IMR-90 (cell line): ENCODE results near the gene COL6A3. TPM values are rescaled to one million over a fixed set of nuclear protein-coding genes. Genes with fewer than 3 reads are reported as not detected.

Experiments
- ATAC-seq: fragments of 200-7000 bp; cut with Tn5 transposase; 2 replicates; pipeline ENCODE4 v1.9.1; 2020; ENCODE audit warnings: low read depth, mild to moderate bottlenecking, moderate library complexity
- BruUV-seq: library from RNA; stranded (reverse); fragments of 400-500 nt; replicated peaks from 2 replicates; lab custom pipeline; 2021; lab: Mats Ljungman, UMichigan
- CTCF ChIA-PET: fragments of 300-600 bp; formaldehyde crosslinking; extraction: SDS; loops from one replicate; lab custom pipeline; 2021; ENCODE audit warnings: antibody characterized with exemption; lab: Yijun Ruan, JAX
- POLR2A ChIA-PET: fragments of 300-600 bp; sonication (Branson Sonifier 250); formaldehyde crosslinking; loops from one replicate; lab custom pipeline; 2022; ENCODE audit warnings: antibody characterized with exemption; ENCODE audit not compliant: unreplicated experiment; lab: Charles Lee
- DNase-seq: peaks from one replicate; pipeline ENCODE4 v3.0.0; 2013
- H2AFZ ChIP-seq: replicated peaks from 2 replicates; pipeline ENCODE3; 2013; ENCODE audit warnings: low read length, mild to moderate bottlenecking; ENCODE audit not compliant: poor library complexity
- H2AK5ac ChIP-seq: 2 replicates; pipeline ENCODE4 v1.6.1; 2013; ENCODE audit warnings: low read depth, low read length, inconsistent platforms
- H2AK9ac ChIP-seq: replicated peaks from 2 replicates; pipeline ENCODE3; 2013; ENCODE audit warnings: mild to moderate bottlenecking, low read depth, low read length, moderate library complexity; ENCODE audit not compliant: poor library complexity
- H2BK120ac ChIP-seq: 2 replicates; pipeline ENCODE4 v1.6.1; 2013; ENCODE audit warnings: low read depth, low read length, inconsistent platforms
- H2BK15ac ChIP-seq: 3 replicates; pipeline ENCODE4 v1.6.1; 2013; ENCODE audit warnings: low read depth, low read length, inconsistent platforms
- H2BK20ac ChIP-seq: 2 replicates; pipeline ENCODE4 v1.6.1; 2013; ENCODE audit warnings: low read depth, mild to moderate bottlenecking, inconsistent platforms, low read length, moderate library complexity
- H2BK5ac ChIP-seq: 2 replicates; pipeline ENCODE4 v1.6.1; 2013; ENCODE audit warnings: mild to moderate bottlenecking, low read depth, low read length, inconsistent platforms; ENCODE audit not compliant: poor library complexity, severe bottlenecking
- H3K14ac ChIP-seq: replicated peaks from 2 replicates; pipeline ENCODE4 v1.6.1; 2013; ENCODE audit warnings: low read depth, low read length, inconsistent platforms
- H3K18ac ChIP-seq: 2 replicates; pipeline ENCODE4 v1.6.1; 2013; ENCODE audit warnings: low read depth, low read length, control low read depth
- H3K23ac ChIP-seq: 2 replicates; pipeline ENCODE4 v1.6.1; 2013; ENCODE audit warnings: low read depth, low read length, inconsistent platforms
- H3K27ac ChIP-seq: 2 replicates; pipeline ENCODE4 v1.5.1; 2013; ENCODE audit warnings: mild to moderate bottlenecking, control low read depth, low read length; ENCODE audit not compliant: insufficient read depth
- H3K27me3 ChIP-seq: 2 replicates; pipeline ENCODE4 v1.6.1; 2013; ENCODE audit warnings: low read length; ENCODE audit not compliant: control insufficient read depth, insufficient read depth
- H3K36me3 ChIP-seq: 2 replicates; pipeline ENCODE4 v1.6.1; 2013; ENCODE audit warnings: low read length, mixed read lengths; ENCODE audit not compliant: control insufficient read depth, insufficient read depth
- H3K4ac ChIP-seq: 2 replicates; pipeline ENCODE4 v1.6.1; 2013; ENCODE audit warnings: low read depth, low read length, inconsistent platforms
- H3K4me1 ChIP-seq: 2 replicates; pipeline ENCODE4 v1.6.1; 2013; ENCODE audit warnings: low read length, mixed read lengths; ENCODE audit not compliant: control insufficient read depth, insufficient read depth
- H3K4me2 ChIP-seq: 2 replicates; pipeline ENCODE4 v1.6.1; 2013; ENCODE audit warnings: low read depth, mild to moderate bottlenecking, control low read depth, low read length, moderate library complexity
- H3K4me3 ChIP-seq: 2 replicates; pipeline ENCODE4 v1.5.1; 2013; ENCODE audit warnings: low read depth, mild to moderate bottlenecking, control low read depth, low read length, moderate library complexity; ENCODE audit not compliant: insufficient read depth
- H3K56ac ChIP-seq: 2 replicates; pipeline ENCODE4 v1.6.1; 2013; ENCODE audit warnings: low read length, inconsistent platforms; ENCODE audit not compliant: insufficient read depth; ENCODE audit errors: extremely low read depth
- H3K79me1 ChIP-seq, 2 experiments: 2 replicates each; pipeline ENCODE4 v1.6.1; 2013; ENCODE audit warnings: low read length in 2 of 2, inconsistent platforms in 1 of 2, low read depth in 1 of 2
- H3K9ac ChIP-seq: 2 replicates; pipeline ENCODE4 v1.6.1; 2013; ENCODE audit warnings: low read depth, low read length, control low read depth
- H3K9me1 ChIP-seq: 2 replicates; pipeline ENCODE4 v1.6.1; 2013; ENCODE audit warnings: low read length, inconsistent platforms; ENCODE audit not compliant: insufficient read depth
- H3K9me3 ChIP-seq: 2 replicates; pipeline ENCODE4 v1.6.1; 2013; ENCODE audit warnings: low read length; ENCODE audit not compliant: control insufficient read depth, insufficient read depth
- H4K20me1 ChIP-seq: 2 replicates; pipeline ENCODE4 v1.6.1; 2013; ENCODE audit warnings: low read length, inconsistent platforms; ENCODE audit not compliant: insufficient read depth
- H4K5ac ChIP-seq: 2 replicates; pipeline ENCODE4 v1.6.1; 2013; ENCODE audit warnings: mild to moderate bottlenecking, low read depth, low read length, control low read depth
- H4K8ac ChIP-seq, 2 experiments: 2 replicates each; pipeline ENCODE4 v1.6.1; 2013; ENCODE audit warnings: low read depth in 2 of 2, low read length in 2 of 2, control low read depth in 1 of 2, inconsistent platforms in 1 of 2
- H4K91ac ChIP-seq: 2 replicates; pipeline ENCODE4 v1.6.1; 2013; ENCODE audit warnings: low read depth, low read length, inconsistent platforms; ENCODE audit not compliant: insufficient read depth
- BHLHE40 ChIP-seq: fragments of 150-350 bp; IDR thresholded peaks from 2 replicates; pipeline ENCODE4 v1.6.1; 2016; ENCODE audit warnings: mild to moderate bottlenecking, low read depth, low read length
- CEBPB ChIP-seq: IDR thresholded peaks from 2 replicates; pipeline ENCODE4 v1.6.1; 2012; ENCODE audit warnings: low read depth, low read length, improper control_type of control experiment
- CHD1 ChIP-seq: IDR thresholded peaks from 2 replicates; pipeline ENCODE4 v1.6.1; 2012; ENCODE audit warnings: low read depth, low read length, improper control_type of control experiment
- FOS ChIP-seq: fragments of 150-350 bp; IDR thresholded peaks from 2 replicates; pipeline ENCODE4 v1.6.1; 2016; ENCODE audit warnings: low read depth, low read length
- MAFK ChIP-seq: IDR thresholded peaks from 2 replicates; pipeline ENCODE4 v1.6.1; 2012; ENCODE audit warnings: low read depth, low read length, improper control_type of control experiment
- MAZ ChIP-seq: IDR thresholded peaks from 2 replicates; pipeline ENCODE4 v1.6.1; 2012; ENCODE audit warnings: low read depth, mild to moderate bottlenecking, low read length, improper control_type of control experiment, moderate library complexity, borderline replicate concordance
- MXI1 ChIP-seq: IDR thresholded peaks from 2 replicates; pipeline ENCODE4 v1.6.1; 2012; ENCODE audit warnings: low read depth, mild to moderate bottlenecking, low read length, moderate library complexity, borderline replicate concordance
- NFE2L2 ChIP-seq: fragments of 150-350 bp; IDR thresholded peaks from 2 replicates; pipeline ENCODE4 v1.6.1; 2016; ENCODE audit warnings: low read depth, mild to moderate bottlenecking, low read length
- POLR2A ChIP-seq: IDR thresholded peaks from 2 replicates; pipeline ENCODE4 v1.6.1; 2012; ENCODE audit warnings: mild to moderate bottlenecking, low read depth, low read length
- RAD21 ChIP-seq: IDR thresholded peaks from 2 replicates; pipeline ENCODE4 v1.6.1; 2012; ENCODE audit warnings: low read length, improper control_type of control experiment
- RCOR1 ChIP-seq: IDR thresholded peaks from 2 replicates; pipeline ENCODE4 v1.6.1; 2012; ENCODE audit warnings: mild to moderate bottlenecking, low read length, improper control_type of control experiment; ENCODE audit not compliant: insufficient replicate concordance
- RFX5 ChIP-seq: IDR thresholded peaks from 2 replicates; pipeline ENCODE4 v1.8.0; 2012; ENCODE audit warnings: low read depth, mild to moderate bottlenecking, low read length, moderate library complexity
- SMC3 ChIP-seq: fragments of 150-350 bp; IDR thresholded peaks from 2 replicates; pipeline ENCODE4 v1.6.1; 2016; ENCODE audit warnings: low read depth, mild to moderate bottlenecking, antibody characterized with exemption, low read length, moderate library complexity
- WGBS, 2 experiments: methylation state at CpG; one replicate each; pipeline versions ENCODE4 v1.1.5 to v1.1.7; 2013; ENCODE audit warnings: missing lambda C conversion rate in 2 of 2; ENCODE audit not compliant: insufficient read length in 1 of 2; ENCODE audit errors: extremely low coverage in 2 of 2; 5-methylcytosine and 5-hydroxymethylcytosine counted together
- dilution Hi-C: fragments of 300-500 bp; cut with HindIII; formaldehyde crosslinking; loops from one replicate; pipeline ENCODE4 v1.14.3; 2018; ENCODE audit warnings: low sequenced_read_pairs; ENCODE audit not compliant: unreplicated experiment
- in situ Hi-C: fragments of 300-500 bp; cut with MboI; formaldehyde crosslinking; loops from 3 replicates; pipeline ENCODE4 v1.14.3; 2019; ENCODE audit warnings: low sequenced_read_pairs, inconsistent platforms, mixed read lengths
- intact Hi-C: fragments of 100-400 bp; cut with micrococcal nuclease; formaldehyde crosslinking; loops from 2 replicates; pipeline ENCODE4 v1.10.0; 2022
- polyA plus RNA-seq, 3 experiments: library from polyadenylated mRNA; depleted of rRNA; stranded (reverse); fragments of >200 nt; gene quantifications; 2 replicates each; pipeline ENCODE4 v1.2.3, GENCODE V29; 2012; ENCODE audit warnings: low replicate concordance in 1 of 3
- total RNA-seq: library from RNA; depleted of rRNA; stranded (reverse); fragments of >200 nt; gene quantifications from 2 replicates; pipeline ENCODE4 v1.2.3, GENCODE V29; 2012
- TF ChIP-seq, protein P1 (sequence below): fragments of 150-350 bp; IDR thresholded peaks from 2 replicates; pipeline ENCODE4 v1.6.1; 2016; ENCODE audit warnings: low read depth, mild to moderate bottlenecking, low read length, moderate library complexity, borderline replicate concordance
- TF ChIP-seq, protein P2 (sequence below): fragments of 150-350 bp; IDR thresholded peaks from 2 replicates; pipeline ENCODE4 v1.6.1; 2017; ENCODE audit warnings: mild to moderate bottlenecking, antibody characterized with exemption, low read length, low read depth
- TF ChIP-seq, protein P3 (sequence below): conservative IDR thresholded peaks from 2 replicates; pipeline ENCODE4 v1.5.1; 2012; ENCODE audit warnings: mild to moderate bottlenecking, low read depth, low read length, improper control_type of control experiment

COL6A3 gene
- total and polyA plus RNA-seq, 2 of the 4 experiments (the other 2 are of a cell fraction) = 964 to 1,855 TPM

DNA sequence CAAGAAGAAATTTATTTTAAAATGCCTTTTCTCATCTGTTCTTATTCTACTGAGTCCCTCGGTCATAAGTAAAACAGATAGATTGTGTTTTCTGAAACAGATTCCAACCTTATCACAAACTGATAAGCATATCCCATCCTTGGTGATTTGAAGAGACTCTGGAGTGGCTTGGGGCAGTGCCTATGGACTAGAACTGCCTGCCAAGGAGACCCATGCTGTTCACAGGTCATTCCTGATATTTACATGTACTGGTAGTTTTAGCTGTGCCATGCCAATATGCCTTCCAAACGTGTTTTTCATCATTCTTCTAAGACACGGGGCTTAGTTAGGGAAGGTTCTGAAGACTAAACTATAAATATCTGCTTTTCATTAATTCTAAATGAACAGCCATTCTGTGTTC is 11.4 kb upstream of the COL6A3 start:
- CTCF ChIA-PET = no interaction called here

More for the DNA sequence above, 11.4 kb upstream of the COL6A3 start:
- no peak for TF ChIP-seq MXI1
- TF ChIP-seq, protein P1, sequence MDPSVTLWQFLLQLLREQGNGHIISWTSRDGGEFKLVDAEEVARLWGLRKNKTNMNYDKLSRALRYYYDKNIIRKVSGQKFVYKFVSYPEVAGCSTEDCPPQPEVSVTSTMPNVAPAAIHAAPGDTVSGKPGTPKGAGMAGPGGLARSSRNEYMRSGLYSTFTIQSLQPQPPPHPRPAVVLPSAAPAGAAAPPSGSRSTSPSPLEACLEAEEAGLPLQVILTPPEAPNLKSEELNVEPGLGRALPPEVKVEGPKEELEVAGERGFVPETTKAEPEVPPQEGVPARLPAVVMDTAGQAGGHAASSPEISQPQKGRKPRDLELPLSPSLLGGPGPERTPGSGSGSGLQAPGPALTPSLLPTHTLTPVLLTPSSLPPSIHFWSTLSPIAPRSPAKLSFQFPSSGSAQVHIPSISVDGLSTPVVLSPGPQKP = no peak
- no peak for TF ChIP-seq RCOR1
- TF ChIP-seq NFE2L2 = no peak
- TF ChIP-seq MAZ = no peak
- TF ChIP-seq CEBPB = no peak
- TF ChIP-seq POLR2A = no peak
- TF ChIP-seq, protein P2, sequence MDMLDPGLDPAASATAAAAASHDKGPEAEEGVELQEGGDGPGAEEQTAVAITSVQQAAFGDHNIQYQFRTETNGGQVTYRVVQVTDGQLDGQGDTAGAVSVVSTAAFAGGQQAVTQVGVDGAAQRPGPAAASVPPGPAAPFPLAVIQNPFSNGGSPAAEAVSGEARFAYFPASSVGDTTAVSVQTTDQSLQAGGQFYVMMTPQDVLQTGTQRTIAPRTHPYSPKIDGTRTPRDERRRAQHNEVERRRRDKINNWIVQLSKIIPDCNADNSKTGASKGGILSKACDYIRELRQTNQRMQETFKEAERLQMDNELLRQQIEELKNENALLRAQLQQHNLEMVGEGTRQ = no peak
- TF ChIP-seq CHD1 = no peak
- TF ChIP-seq SMC3 = no peak
- TF ChIP-seq FOS = no peak
- no peak for TF ChIP-seq MAFK
- TF ChIP-seq RAD21 = no peak
- no peak for TF ChIP-seq BHLHE40
- TF ChIP-seq, protein P3, sequence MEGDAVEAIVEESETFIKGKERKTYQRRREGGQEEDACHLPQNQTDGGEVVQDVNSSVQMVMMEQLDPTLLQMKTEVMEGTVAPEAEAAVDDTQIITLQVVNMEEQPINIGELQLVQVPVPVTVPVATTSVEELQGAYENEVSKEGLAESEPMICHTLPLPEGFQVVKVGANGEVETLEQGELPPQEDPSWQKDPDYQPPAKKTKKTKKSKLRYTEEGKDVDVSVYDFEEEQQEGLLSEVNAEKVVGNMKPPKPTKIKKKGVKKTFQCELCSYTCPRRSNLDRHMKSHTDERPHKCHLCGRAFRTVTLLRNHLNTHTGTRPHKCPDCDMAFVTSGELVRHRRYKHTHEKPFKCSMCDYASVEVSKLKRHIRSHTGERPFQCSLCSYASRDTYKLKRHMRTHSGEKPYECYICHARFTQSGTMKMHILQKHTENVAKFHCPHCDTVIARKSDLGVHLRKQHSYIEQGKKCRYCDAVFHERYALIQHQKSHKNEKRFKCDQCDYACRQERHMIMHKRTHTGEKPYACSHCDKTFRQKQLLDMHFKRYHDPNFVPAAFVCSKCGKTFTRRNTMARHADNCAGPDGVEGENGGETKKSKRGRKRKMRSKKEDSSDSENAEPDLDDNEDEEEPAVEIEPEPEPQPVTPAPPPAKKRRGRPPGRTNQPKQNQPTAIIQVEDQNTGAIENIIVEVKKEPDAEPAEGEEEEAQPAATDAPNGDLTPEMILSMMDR = no peak
- no peak for TF ChIP-seq RFX5
- Histone ChIP-seq H3K36me3 (no peaks in the 10 kb centered on the region), H3K9me1 (peaks cover 12% of the 10 kb centered on the region; the same call in 1 of the 2 replicates), H4K8ac (peak overlapping the region; percentile 54 to 59; a peak in 2 of 4 replicates), H3K14ac (peak overlapping the region; percentile 26), H3K56ac (no peak overlapping the region), H2BK15ac (peak overlapping the region; percentile 61), H3K4me1 (peaks cover 13% of the 10 kb centered on the region), H3K18ac (peak overlapping the region; percentile 74; the same call in 1 of the 2 replicates), H3K4ac (peak overlapping the region; percentile 44; the same call in 1 of the 2 replicates), H2BK5ac (peak overlapping the region; percentile 48), H4K91ac (peak overlapping the region; percentile 5; the same call in 1 of the 2 replicates), H3K9ac (peak overlapping the region; percentile 18; the same call in 1 of the 2 replicates), H2AK5ac (peak overlapping the region; percentile 27; the same call in 1 of the 2 replicates), H4K20me1 (no peaks in the 10 kb centered on the region), H2BK120ac (peak overlapping the region; percentile 61; the same call in 1 of the 2 replicates), H4K5ac (peak overlapping the region; percentile 65), H3K4me3 (no peak overlapping the region), H3K9me3 (no peaks in the 10 kb centered on the region), H3K27ac (peak overlapping the region; percentile 26; the same call in 1 of the 2 replicates), H3K27me3 (no peaks in the 10 kb centered on the region), H3K23ac (0 out of 2 replicates have a peak overlapping the region, but pooled peaks have one; percentile 72), H3K4me2 (peak overlapping the region; percentile 50), H2BK20ac (peak overlapping the region; percentile 18; the same call in 1 of the 2 replicates), H3K79me1 (peaks cover 5 to 38% of the 10 kb centered on the region in 2 experiments; a peak in 3 of 4 replicates), H2AK9ac (no peak overlapping the region), H2AFZ (no peak overlapping the region)
- POLR2A ChIA-PET = no interaction called here
- intact Hi-C loops (loop anchor here (2.0 kb wide), 1 partner anchor 25 kb away; no protein-coding TSS in a partner anchor), in situ Hi-C loops (no loop called here), dilution Hi-C loops (no loop called here)
- DNase-seq = no peak
- WGBS, 2 experiments = no CpG with 5 or more reads among the region's 3 CpGs
- no TSS peak for BruUV-seq
- ATAC-seq = no peak
